Measurements from ENCODE around the gene CC2D2A. TPM values are rescaled to one million over a fixed set of nuclear protein-coding genes. Genes with fewer than 3 reads are reported as not detected.

The CC2D2A gene
- total RNA-seq, 1 donor from 2014 or later = 24.0 TPM

DNA sequence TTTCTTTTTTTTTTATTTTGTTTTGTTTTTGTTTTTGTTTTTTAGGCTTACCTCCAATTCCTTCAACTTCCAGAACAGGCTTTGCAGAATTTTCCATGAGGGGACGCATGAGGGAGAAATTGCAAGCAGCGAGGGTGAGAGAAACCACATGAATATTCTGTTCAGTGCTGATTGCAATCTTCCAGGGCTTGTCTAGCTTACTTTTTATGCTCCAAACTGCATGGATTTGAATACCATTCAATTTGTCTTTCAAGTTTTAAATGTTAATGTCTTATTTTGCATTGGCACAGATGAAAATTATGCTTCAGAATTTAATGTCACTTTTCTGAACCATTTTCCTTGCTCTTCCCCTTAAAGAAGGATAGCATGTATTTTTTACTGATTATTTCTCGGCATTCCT is 32.7 kb downstream of the CC2D2A start:
- H3K27ac Mint-ChIP-seq = no peak overlapping the region
- peaks cover 14% of the 10 kb centered on the region for H3K4me1 Mint-ChIP-seq
- no peaks in the 10 kb centered on the region for H3K27me3 Mint-ChIP-seq (ENCODE audit: low read depth)
- DNase-seq (ENCODE audit: low spot score in 2 of 2, unreplicated experiment in 2 of 2) = no peak
- H3K36me3 Mint-ChIP-seq = peaks cover 32% of the 10 kb centered on the region
- H3K4me3 Mint-ChIP-seq = no peak overlapping the region
- TF ChIP-seq, protein P1, sequence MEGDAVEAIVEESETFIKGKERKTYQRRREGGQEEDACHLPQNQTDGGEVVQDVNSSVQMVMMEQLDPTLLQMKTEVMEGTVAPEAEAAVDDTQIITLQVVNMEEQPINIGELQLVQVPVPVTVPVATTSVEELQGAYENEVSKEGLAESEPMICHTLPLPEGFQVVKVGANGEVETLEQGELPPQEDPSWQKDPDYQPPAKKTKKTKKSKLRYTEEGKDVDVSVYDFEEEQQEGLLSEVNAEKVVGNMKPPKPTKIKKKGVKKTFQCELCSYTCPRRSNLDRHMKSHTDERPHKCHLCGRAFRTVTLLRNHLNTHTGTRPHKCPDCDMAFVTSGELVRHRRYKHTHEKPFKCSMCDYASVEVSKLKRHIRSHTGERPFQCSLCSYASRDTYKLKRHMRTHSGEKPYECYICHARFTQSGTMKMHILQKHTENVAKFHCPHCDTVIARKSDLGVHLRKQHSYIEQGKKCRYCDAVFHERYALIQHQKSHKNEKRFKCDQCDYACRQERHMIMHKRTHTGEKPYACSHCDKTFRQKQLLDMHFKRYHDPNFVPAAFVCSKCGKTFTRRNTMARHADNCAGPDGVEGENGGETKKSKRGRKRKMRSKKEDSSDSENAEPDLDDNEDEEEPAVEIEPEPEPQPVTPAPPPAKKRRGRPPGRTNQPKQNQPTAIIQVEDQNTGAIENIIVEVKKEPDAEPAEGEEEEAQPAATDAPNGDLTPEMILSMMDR (IDR thresholded peaks at IDR 0.05; ENCODE audit: unreplicated experiment) = no peak
- H3K9me3 Mint-ChIP-seq = peaks cover 3% of the 10 kb centered on the region

GRCh38 chr4:15504041-15504440 is 34.4 kb downstream of the CC2D2A start:
- H3K36me3 Mint-ChIP-seq = peaks cover 41% of the 10 kb centered on the region
- TF ChIP-seq, protein P1 (IDR thresholded peaks at IDR 0.05; ENCODE audit: unreplicated experiment) = no peak
- H3K27me3 Mint-ChIP-seq (ENCODE audit: low read depth) = no peaks in the 10 kb centered on the region
- H3K27ac Mint-ChIP-seq = no peak overlapping the region
- H3K9me3 Mint-ChIP-seq = no peaks in the 10 kb centered on the region
- H3K4me1 Mint-ChIP-seq = peaks cover 5% of the 10 kb centered on the region
- DNase-seq (ENCODE audit: low spot score in 2 of 2, unreplicated experiment in 2 of 2) = no peak
- no peak overlapping the region for H3K4me3 Mint-ChIP-seq

DNA sequence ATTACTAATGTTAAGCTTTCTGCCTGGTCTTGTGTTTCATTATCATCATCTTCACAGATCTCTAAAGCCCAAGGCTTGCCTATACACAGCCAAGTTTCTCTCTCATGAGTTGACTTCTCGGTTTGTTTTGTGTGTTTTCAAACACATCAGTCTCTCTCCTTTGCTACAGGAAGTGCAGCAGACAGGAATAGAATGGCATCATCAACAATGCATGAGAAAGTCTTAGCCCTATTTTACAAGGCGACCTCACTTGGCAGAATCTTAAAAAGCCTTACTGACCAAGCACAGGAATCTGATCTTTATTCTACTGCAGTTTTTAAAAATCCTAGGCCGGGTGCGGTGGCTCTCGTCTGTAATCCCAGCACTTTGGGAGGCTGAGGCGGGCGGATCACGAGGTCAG is 36.8 kb downstream of the CC2D2A start:
- peaks cover 52% of the 10 kb centered on the region for H3K36me3 Mint-ChIP-seq
- H3K27me3 Mint-ChIP-seq (ENCODE audit: low read depth) = no peaks in the 10 kb centered on the region
- H3K27ac Mint-ChIP-seq = no peak overlapping the region
- no peak for DNase-seq (ENCODE audit: low spot score in 2 of 2, unreplicated experiment in 2 of 2)
- TF ChIP-seq, protein P1 (IDR thresholded peaks at IDR 0.05; ENCODE audit: unreplicated experiment) = no peak
- H3K9me3 Mint-ChIP-seq = no peaks in the 10 kb centered on the region
- H3K4me3 Mint-ChIP-seq = no peak overlapping the region
- no peaks in the 10 kb centered on the region for H3K4me1 Mint-ChIP-seq

- Mint-ChIP-seq H3K27ac (no peak overlapping the region), H3K4me1 (no peaks in the 10 kb centered on the region), H3K36me3 (peaks cover 57% of the 10 kb centered on the region), H3K9me3 (no peaks in the 10 kb centered on the region), H3K4me3 (no peak overlapping the region), H3K27me3 (ENCODE audit: low read depth) (no peaks in the 10 kb centered on the region)
- DNase-seq (ENCODE audit: low spot score in 2 of 2, unreplicated experiment in 2 of 2) = no peak
- TF ChIP-seq, protein P1 (IDR thresholded peaks at IDR 0.05; ENCODE audit: unreplicated experiment) = no peak
Measured at GRCh38 chr4:15507679-15508078, 38.0 kb downstream of the CC2D2A start.

DNA sequence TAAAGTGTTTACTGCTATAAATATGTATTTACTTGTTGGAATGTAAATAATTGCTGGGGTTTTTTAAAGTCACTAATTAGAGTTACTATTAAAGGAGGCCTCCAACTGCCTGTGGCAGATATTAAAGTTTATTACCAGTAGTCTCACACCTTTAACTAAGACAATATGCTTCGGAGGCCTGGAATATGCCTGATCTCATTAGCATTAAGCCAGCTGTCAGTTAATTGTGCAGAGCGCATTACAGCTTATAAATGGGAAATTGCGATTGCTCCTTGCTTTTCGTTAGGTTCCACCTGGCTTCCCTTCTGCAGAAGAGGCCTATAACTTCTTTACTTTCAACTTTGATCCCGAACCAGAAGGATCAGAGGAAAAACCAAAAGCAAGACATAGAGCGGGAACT is 41.3 kb downstream of the CC2D2A start:
- Mint-ChIP-seq H3K27ac (no peak overlapping the region), H3K36me3 (peaks cover 56% of the 10 kb centered on the region), H3K4me3 (no peak overlapping the region), H3K27me3 (ENCODE audit: low read depth) (no peaks in the 10 kb centered on the region), H3K9me3 (no peaks in the 10 kb centered on the region), H3K4me1 (no peaks in the 10 kb centered on the region)
- TF ChIP-seq, protein P1 (IDR thresholded peaks at IDR 0.05; ENCODE audit: unreplicated experiment) = no peak
- DNase-seq (ENCODE audit: low spot score in 2 of 2, unreplicated experiment in 2 of 2) = no peak

- Mint-ChIP-seq H3K27ac (no peak overlapping the region), H3K36me3 (peaks cover 65% of the 10 kb centered on the region)
Measured at GRCh38 chr4:15513545-15513944, 43.9 kb downstream of the CC2D2A start.

More at GRCh38 chr4:15513545-15513944, 43.9 kb downstream of the CC2D2A start:
- TF ChIP-seq, protein P1 (IDR thresholded peaks at IDR 0.05; ENCODE audit: unreplicated experiment) = no peak
- peaks cover 13% of the 10 kb centered on the region for H3K9me3 Mint-ChIP-seq
- no peak for DNase-seq (ENCODE audit: low spot score in 2 of 2, unreplicated experiment in 2 of 2)
- no peak overlapping the region for H3K4me3 Mint-ChIP-seq
- no peaks in the 10 kb centered on the region for H3K27me3 Mint-ChIP-seq (ENCODE audit: low read depth)
- H3K4me1 Mint-ChIP-seq = no peaks in the 10 kb centered on the region

All from mesothelial cell of epicardium (in vitro differentiated cells).